GM21515 (cell line): ENCODE results near the gene CDKN1C.
A peak's percentile ranks its signal among the peaks of the same experiment; 100 is the strongest.
"Not testable (repeated sequence)": the region's sequence is repeated elsewhere in the genome, so short reads cannot be mapped to it uniquely, and the experiment has no call there.

Experiments used
- ATAC-seq: cut with Tn5 transposase; IDR thresholded peaks from one replicate; pipeline ENCODE4 v1.9.1; 2021; ENCODE audit not compliant: unreplicated experiment

The CDKN1C gene

DNA sequence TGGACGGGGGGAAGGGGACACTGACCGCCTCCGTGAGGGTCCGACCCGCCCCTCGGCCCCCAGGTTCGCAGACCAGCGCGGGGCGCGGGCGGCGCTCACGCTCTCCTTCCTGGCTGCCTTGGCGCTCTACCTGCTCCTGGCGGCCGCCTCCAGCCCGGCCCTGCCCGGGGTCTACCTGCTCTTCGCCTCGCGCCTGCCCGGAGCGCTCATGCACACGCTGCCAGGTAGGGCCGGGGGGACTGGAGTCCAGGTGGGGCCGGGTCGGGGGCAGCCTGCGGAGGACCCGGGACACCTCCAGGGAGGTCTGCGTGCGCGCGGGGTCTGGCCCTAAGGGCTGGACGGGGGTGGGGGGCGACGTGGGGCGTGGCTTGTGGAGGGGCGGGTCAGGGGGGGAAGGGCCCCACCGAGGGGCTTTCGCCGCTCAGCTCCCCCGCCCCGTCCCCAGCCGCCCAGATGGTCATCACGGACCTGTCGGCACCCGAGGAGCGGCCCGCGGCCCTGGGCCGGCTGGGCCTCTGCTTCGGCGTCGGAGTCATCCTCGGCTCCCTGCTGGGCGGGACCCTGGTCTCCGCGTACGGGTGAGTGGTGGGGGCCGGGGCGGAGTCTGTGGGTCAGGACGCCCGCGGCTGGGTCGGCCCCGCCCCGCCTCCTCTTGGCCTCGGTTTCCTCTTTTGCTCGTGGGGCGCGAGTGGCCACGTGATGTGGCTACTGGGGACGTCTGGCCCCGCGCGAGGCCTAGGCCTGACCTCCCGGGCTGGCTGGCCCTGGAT lies 23.7 kb upstream of the CDKN1C start:
- ATAC-seq, result no peak

DNA sequence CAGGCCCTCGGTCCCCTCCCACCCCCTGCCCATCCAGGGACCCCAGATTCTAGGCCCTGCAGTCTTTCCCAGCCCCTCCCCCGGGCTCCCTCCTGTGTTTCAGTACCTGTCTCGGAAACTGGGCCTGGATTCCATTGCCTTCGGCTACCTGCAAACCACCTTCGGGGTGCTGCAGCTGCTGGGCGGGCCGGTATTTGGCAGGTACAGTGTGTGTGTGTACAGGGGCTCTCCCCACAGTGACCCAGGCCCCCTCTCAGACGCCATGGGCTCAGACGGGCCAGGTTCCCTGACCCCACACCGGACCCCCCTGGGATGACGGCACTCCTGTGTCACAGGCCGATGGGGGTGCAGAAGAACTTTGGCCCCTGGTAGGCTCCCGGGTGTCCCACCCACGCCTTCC lies 22.6 kb upstream of the CDKN1C start:
- ATAC-seq, result no peak

DNA sequence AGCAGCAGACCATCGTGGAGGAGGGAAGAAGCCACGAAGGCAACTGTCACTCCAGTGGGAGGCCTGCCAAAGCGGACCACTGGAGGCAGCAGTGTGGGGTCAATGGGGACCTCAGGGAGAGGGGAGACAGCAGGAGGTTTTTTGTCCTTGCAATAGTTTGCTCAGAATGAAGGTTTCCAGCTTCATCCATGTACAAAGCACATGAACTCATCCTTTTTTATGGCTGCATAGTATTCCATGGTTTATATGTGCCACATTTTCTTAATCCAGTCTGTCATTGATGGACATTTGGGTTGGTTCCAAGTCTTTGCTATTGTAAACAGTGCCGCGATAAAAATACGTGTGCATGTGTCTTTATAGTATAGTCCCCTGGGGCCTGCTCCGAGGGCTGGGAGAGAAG lies 19.7 kb upstream of the CDKN1C start:
- ATAC-seq, result not testable (repeated sequence)

DNA sequence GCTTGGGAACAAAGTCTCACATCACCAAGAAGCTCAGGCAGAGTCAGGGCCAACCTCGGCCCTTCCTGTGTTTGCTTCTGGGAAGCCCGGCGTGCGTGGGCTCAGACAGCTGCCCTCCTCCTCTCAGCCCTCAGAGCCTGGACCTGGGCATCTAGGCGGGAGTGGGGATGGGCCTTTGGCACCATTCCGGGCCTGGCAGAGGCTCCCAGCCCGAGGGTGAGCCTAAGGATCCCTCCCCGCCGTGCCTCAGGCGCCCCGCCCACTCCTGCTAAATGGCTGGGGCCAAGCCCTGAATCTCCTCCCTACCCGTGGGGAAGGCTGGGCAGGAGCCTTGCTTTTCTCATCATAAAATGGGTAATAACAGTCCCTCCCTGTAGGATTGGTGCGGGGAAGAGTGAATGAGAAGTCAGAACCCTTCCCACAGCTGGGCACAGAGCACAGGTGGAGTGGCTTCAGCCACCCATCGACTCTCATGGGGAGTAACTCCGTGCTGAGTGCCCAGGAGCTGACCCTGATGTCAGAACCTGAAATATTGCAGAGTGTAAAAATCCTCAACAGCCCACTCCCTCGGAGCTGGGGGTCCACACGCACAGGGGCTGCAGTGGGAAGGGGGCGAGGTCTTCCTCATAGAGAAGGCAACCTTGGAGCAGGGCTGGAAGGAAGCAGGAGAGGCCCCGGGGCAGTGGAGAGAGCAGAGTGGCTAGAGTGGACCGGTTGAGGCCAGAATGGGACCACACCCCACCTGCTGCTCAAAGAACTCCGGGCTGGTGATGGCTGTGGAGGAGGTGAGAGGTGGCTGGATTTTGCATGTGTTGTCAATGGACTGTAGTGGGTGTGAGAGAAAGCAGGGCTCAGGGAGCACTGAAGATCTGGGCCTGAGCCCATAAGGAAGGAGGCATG lies 18.8 kb upstream of the CDKN1C start:
- no peak for ATAC-seq

DNA sequence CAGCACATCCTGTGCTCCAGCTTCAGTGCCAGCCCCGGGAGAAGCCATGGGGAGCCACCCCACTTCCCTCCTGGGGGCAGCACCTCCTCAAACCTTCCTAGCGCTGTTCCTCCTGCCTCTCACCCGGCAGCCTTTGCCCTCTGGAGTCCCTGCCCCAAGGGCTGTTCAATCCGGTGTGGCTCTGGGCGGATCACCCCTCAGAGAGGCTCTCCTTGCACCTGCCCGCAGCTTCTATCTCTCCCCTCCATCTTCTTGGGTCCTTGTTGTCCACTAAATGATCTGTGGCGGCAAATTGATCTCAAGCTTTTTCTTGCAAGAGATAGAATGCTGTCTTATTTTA lies 18.1 kb upstream of the CDKN1C start:
- no peak for ATAC-seq

DNA sequence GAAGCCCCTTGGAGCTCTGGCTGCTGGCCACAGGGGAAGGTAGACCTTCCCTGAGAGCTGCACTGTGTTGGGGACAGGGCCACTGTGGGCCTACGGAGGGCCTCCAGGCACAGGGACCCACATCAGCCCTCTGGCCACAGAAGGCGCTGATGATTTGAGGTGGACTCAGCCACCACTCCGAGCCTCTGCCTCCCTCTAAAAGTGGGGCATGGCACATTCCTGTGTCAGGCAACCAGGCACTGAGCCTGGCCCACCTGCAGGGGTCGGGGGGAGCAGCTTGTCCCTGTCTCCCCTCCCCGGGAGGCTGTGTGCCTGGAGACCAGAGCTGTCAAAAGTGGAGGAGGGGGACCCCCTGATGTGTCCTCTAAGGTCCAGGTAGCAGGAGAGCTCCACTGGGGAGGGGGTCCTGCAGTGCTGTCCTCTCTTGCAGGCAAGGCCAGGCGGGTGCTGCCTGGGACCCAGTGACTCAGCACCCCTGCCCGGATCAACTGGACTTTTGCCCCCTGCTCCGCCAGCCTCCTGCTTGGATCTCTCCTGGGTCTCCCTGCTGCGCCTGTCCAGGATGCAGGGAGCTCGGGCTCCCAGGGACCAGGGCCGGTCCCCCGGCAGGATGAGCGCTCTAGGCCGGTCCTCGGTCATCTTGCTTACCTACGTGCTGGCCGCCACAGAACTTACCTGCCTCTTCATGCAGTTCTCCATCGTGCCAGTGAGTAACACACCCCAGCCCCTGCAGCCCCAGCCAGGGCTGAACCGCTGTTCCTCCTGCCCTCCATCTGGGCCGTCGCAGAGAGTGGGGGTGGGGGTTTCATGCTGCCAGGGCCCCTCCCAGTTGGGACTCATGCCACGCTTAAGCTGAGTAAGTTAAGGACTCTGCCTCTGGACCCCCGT lies 17.5 kb upstream of the CDKN1C start:
- no peak for ATAC-seq

DNA sequence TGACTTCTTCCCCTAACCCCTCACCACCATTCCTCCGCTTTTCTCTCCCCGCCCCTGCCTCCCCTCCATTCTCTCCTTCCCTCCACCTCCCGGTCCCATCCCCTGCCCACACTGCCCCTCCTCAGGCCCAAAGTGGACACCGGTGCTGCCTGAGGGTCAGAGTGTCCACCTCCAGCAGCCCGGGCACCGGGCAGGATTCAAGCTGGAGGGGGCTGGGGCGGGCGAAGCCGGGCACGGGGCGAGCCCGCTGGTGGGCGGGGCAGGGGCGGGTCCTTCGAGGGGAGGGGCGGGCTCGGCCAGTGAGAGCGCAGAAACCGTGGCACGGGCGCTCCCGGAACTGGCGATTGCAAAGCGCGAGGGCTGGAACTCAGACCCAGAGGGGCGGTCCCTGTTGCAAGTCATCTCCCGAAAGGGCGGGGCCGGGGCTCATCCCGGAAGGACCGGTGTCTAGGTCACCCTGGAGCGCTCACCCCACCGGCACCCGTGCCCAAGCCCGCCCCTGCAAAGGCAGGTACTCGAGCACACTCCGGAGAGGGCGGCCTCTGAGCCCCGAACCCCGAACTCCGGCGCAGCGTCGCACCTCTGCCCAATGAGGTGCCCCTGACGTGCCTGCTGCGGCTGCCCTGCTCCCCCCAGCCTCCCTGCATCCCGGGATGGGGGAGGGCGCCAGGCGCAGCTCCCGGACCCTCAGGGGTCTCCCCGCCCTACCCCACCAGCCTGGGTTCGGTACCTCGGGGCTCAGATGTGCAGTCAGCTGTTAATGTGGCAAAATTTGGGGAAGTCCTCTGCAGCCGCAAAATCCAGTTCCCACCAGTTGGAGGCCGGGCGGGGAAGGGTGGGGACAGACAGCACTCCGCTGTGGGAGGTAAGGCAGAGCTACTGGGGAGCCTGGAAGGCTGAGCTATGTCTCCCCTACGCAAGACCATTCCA lies 16.5 kb upstream of the CDKN1C start:
- peak; percentile 94 for ATAC-seq

DNA sequence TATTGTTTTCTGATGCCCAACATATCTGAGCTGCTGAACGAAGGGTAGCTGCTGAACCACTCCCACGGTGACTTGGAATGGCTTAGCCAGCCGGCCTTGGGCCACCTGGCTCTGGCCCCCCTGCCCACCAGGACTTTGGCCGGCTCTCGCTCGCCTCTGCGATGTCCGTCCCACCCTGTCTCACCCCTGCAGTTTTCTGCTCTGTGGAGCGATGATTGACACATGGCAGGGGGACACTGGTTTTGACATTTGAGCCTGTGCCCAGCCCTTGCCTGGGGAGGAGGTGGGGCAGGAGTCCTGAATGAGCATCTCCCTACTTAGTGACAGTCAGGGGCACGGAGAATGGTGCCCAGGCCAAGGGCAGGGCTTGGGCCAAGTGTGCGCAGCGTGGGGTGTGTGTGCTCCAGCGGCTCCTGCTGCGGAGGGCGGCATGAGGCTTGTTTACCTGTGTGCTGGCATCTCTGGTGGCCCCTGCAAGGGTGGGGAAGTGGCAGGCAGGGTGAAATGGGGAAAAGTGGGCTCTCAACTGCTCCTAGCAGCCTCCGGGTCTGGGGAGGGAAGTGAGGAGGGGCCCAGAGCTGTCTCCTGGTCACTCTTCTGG lies 15.7 kb upstream of the CDKN1C start:
- ATAC-seq, result no peak

DNA sequence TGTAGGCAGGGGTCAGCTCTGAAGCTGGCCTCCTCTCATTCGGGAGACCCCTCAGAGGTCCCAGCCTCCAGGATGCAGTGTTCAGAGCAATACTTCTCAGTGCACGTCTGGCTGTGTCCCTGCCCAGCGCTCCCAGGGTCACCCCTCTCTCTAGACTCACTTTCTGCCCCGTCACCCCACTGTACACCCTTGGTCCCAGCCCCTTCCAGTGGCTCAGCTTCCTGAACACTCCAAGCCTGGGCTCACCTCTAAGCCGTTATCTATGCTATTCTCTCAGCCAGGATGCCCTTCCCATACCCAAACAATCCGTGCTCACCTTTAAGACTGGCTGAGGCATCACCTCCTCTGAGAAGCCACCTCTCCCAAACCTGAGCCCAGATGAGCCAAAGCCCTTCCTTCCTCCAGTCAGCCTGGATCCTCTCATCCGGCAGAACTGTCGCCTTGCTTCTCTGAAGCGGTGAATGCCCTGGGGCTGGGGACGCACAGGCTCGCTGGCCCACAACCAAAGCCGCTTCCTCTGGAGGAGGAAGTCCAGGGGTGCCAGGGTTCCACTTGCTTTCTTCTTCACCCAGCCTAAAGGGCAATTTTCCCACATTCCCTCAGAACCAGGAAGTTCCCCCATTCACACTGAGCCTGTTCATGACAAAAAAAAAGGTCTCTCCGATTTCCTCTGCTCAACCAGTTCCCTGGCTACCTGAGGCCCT lies 13.7 kb upstream of the CDKN1C start:
- no peak for ATAC-seq

DNA sequence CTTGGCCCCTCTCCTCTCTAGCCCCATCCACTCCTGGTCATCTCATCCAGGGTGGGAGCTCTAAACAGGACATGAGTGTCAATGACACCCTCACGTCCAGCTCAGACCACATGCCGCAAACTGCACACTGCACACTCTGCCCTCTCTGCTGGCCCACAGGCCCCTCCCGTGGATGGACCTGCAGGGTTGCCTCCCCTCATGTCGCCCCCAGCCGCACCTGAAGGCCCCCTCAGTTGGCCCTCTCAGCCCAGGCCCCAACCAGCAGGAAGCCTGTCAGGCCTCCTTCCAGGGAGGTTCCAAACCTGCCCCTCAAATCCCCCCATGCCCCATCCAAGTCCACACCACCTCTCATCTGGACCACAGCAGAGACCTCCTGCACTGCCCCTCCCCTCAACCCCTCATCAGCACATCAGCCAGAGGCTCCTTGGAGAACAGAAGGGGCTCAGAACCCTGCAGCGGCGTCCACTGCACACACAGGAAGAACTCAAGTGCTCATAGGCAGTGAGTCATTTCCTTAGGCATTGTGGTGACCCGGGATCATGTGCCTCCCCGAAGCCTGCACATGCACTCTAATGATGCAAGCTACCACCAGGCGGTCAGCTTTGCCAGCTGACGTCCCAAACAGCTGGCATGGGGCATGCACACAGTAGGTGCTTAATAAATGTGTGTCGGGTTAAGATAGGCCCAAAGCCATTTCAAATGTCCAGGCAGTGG lies 12.9 kb upstream of the CDKN1C start:
- ATAC-seq, result no peak

DNA sequence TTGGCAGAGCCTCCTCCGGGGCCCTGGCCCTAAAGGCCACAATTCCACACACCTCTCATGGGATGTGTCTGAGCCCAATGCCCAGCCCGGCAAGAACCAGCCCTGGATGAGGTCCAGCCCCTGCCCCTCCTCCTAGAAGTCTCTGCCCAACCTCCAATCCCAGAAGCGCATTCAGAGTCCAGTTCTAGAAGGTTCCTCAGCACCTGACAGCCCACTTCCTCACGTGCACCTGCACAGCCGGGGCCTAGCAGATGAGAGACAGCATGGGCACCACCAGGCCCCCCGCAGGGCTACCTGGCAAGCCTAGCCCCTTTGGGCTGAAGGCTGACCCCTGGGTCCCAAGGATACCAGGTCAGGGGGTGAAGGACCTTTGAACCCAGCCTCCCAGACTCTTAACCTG lies 11.5 kb upstream of the CDKN1C start:
- ATAC-seq, result no peak

DNA sequence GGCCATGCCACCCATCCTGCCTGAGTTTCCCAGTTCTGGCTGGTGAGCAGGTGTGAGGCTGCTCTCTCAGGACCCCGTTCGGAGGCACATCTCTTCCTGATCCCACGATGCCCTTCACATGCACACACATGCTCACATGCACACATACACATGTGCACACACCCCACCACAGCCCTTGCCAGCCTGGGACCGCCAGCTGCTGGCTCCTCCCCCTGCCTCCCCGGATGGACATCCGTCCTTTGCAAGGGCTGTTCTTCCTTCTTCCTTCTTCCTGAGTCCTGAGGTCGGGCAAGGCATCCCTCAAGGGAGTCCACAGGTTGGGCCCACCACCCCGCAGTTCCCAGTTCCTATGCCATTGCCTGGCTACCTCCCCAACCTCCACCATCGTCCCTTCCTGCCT lies 10.5 kb upstream of the CDKN1C start:
- ATAC-seq, result no peak

DNA sequence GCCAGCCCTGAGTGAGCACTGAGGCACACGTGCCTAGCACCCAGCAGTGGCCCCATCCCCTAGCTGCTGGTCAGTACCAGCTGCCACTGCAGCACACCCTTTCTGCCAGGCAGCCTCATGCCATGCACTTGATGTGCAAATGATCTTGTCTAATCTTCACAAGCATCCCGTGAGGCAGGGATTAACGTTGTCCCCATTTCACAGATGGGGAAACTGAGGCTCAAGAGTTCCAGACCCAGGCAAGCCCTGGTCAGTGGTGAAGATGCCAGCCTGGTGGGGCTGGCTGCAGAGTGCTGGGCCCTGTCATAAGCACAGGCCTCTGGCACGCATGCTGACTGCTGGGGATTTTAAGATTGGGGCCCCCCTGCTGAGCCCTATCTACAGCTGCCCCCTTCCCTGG lies 8.4 kb upstream of the CDKN1C start:
- ATAC-seq, result no peak

DNA sequence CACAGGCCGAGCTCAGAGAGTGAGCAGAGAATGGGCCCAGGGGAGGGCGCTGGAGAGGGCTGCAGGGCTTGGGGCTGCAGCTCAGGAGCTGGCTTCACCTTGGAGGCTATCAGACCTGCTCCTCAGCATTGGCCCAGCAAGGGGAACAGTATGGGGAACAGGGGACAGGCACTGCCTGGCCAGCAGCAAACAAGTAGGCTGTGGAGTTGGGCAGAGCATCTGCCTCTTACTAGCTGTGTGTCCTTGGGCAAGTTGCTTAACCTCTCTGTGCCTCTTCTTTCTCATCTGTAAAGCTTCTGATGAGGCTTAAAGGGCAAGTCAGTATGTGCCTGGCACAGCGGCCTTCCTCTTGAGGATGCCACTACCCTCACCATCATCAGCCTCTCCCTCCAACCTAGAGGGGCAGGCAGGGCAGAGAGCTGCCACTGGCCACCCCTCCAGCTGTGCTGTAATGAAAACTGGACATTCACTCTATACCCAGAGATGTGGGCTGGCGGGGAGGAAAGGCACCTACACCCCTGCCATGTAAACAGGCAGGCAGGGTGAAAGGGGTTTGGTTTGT lies 7.5 kb upstream of the CDKN1C start:
- ATAC-seq, result no peak

DNA sequence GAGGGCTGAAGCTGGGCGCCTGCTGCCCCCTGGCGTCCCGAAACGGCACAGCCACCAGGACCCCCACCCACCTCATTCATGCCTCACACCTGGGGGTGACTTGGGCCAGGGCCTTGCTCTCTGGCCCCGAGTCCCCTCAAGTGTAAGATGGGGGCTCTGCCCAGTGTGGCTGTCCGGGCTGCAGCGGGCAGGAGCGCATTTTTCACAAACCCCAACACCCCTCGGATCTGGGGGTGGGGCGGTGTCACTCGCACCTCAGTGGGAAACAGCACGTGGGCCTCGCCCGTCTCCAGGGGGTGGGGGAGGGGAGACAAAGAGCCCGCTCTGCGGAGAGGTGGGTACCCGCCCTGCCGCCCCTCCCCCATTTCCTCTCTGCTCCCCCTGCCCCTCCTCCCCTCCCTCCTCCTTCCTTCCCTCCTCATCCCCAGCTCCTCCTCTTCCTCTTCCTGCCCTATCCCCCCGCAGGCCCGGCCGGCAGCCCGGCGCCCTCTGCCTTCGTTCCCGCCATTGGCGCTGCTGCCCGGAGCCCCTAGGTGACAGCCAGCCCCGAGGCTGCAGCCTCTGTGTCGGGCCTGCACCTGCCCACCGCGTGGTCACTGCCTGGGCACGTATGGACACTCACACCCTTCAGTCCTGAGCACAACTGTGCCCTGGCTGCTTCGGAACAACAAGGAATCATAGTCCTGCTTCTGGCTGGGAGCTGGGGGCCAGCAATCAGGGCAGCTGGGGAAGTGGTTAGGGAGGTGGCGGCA lies 6.8 kb upstream of the CDKN1C start:
- ATAC-seq, result no peak

DNA sequence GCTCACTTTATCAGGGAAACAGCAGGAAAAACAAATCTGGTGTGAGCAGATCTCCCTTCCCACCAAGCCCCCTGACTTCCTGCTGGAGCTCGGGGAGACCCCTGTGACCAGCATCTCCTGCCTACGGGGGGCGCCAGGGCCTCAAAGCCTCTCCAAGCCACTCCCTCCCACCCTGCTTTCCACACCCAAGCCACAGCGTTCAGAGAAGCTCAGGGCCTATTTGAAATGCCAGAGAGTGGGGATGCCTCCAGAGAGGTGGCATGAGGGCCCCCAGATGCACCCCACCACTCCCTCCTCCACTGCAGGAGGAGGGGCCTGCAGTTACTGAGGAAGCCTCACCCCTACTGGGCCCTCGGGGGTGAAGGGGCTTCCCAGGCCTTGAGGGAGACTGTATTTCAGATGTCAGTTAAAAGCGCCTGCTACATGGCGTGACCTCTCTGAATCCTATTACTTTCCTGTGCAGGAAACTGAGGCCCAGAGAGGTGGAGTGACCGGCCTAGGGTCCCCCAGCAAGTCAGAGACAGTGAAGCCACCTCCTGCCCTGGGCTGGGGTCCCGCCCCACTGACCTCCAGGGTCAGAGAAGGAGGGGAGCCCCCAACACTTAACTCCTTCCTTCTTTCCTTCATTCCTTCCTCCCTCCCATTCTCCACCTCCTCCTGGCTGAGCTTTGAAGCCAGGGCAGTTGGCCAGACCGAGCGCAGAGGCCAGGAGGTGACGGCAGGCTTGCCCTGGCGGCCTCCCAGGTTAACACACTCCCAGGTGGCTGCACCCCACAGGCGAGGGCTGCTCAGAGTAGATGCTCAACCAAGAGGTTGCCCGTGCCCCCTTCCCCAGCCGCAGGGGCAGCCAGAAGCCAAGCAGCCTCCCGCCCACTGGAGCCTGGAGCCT lies 6.0 kb upstream of the CDKN1C start:
- ATAC-seq, result no peak
